Measurements from ENCODE around the gene FBXL4. TPM values are rescaled to one million over a fixed set of nuclear protein-coding genes. Genes with fewer than 3 reads are reported as not detected.
A peak's percentile ranks its signal among the peaks of the same experiment; 100 is the strongest.

Gene FBXL4
- total RNA-seq, 1 donor from 2014 or later, result 14.4 TPM

DNA sequence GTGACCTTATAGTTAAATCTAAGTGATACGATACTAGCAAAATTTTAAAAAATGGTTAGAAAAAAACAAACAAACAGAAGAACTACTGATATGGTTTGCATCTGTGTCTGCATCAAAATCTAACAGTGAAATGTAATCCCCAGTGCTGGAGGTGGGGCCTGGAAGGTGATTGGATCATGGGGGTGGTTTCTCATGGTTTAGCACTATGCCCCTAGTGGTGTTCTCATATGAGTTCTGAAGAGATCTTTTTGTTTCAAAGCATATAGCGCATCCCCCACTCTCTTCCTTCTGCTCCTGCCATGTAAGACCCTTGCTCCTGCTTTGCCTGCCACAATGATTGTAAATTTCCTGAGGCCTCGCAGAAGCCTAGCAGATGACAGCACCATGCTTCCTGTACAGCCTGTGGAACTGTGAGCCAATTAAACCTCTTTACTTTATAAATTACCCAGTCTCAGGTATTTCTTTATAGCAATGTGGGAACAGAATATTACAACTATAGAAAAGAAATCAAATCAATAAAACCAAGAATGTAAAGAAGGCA, 5.4 kb downstream of the FBXL4 start:
- no peaks in the 10 kb centered on the region for H3K27me3 Mint-ChIP-seq (ENCODE audit: low read depth)
- TF ChIP-seq, protein P1, sequence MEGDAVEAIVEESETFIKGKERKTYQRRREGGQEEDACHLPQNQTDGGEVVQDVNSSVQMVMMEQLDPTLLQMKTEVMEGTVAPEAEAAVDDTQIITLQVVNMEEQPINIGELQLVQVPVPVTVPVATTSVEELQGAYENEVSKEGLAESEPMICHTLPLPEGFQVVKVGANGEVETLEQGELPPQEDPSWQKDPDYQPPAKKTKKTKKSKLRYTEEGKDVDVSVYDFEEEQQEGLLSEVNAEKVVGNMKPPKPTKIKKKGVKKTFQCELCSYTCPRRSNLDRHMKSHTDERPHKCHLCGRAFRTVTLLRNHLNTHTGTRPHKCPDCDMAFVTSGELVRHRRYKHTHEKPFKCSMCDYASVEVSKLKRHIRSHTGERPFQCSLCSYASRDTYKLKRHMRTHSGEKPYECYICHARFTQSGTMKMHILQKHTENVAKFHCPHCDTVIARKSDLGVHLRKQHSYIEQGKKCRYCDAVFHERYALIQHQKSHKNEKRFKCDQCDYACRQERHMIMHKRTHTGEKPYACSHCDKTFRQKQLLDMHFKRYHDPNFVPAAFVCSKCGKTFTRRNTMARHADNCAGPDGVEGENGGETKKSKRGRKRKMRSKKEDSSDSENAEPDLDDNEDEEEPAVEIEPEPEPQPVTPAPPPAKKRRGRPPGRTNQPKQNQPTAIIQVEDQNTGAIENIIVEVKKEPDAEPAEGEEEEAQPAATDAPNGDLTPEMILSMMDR (IDR thresholded peaks at IDR 0.05), result peak; percentile 29
- H3K4me3 Mint-ChIP-seq (ENCODE audit: unreplicated experiment), result no peak overlapping the region
- H3K27ac Mint-ChIP-seq (ENCODE audit: unreplicated experiment), result no peak overlapping the region
- DNase-seq (ENCODE audit: low spot score), result no peak
- peaks cover 7% of the 10 kb centered on the region for H3K36me3 Mint-ChIP-seq (ENCODE audit: low read depth)
- peaks cover 27% of the 10 kb centered on the region for H3K9me3 Mint-ChIP-seq (ENCODE audit: low read depth)
- H3K4me1 Mint-ChIP-seq (ENCODE audit: low read depth), result peaks cover 41% of the 10 kb centered on the region

GRCh38 chr6:98941319-98941718, 6.4 kb downstream of the FBXL4 start:
- no peak for DNase-seq (ENCODE audit: low spot score)
- no peaks in the 10 kb centered on the region for H3K27me3 Mint-ChIP-seq (ENCODE audit: low read depth)
- no peak overlapping the region for H3K27ac Mint-ChIP-seq (ENCODE audit: unreplicated experiment)
- no peak overlapping the region for H3K4me3 Mint-ChIP-seq (ENCODE audit: unreplicated experiment)
- peaks cover 32% of the 10 kb centered on the region for H3K4me1 Mint-ChIP-seq (ENCODE audit: low read depth)
- H3K36me3 Mint-ChIP-seq (ENCODE audit: low read depth), result peaks cover 7% of the 10 kb centered on the region
- TF ChIP-seq, protein P1 (IDR thresholded peaks at IDR 0.05), result no peak
- H3K9me3 Mint-ChIP-seq (ENCODE audit: low read depth), result peaks cover 27% of the 10 kb centered on the region

DNA sequence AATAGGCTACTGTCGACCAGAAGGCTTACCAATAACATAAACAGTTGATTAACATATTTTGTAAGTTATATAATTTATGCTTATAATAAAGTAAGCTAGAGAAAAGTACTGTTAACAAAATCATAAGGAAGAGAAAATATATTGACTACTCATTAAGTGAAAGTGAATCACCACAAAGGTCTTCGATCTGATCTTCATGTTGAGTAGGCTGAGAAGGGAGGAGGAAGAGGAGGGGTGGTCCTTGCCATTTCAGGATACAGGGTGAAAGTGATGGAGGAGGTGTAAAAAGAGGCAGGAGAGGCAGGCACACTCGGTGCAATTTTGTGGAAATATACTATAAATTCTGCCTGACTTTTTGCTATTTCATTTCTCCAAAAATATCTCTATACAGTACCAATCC, 10.4 kb downstream of the FBXL4 start:
- peaks cover 13% of the 10 kb centered on the region for H3K4me1 Mint-ChIP-seq (ENCODE audit: low read depth)
- peaks cover 14% of the 10 kb centered on the region for H3K9me3 Mint-ChIP-seq (ENCODE audit: low read depth)
- TF ChIP-seq, protein P1 (IDR thresholded peaks at IDR 0.05), result no peak
- H3K27ac Mint-ChIP-seq (ENCODE audit: unreplicated experiment), result no peak overlapping the region
- no peak for DNase-seq (ENCODE audit: low spot score)
- no peaks in the 10 kb centered on the region for H3K27me3 Mint-ChIP-seq (ENCODE audit: low read depth)
- no peak overlapping the region for H3K4me3 Mint-ChIP-seq (ENCODE audit: unreplicated experiment)
- H3K36me3 Mint-ChIP-seq (ENCODE audit: low read depth), result peaks cover 5% of the 10 kb centered on the region

- Mint-ChIP-seq H3K27ac (ENCODE audit: unreplicated experiment) (no peak overlapping the region), H3K36me3 (ENCODE audit: low read depth) (no peaks in the 10 kb centered on the region), H3K4me1 (ENCODE audit: low read depth) (peaks cover 12% of the 10 kb centered on the region), H3K4me3 (ENCODE audit: unreplicated experiment) (no peak overlapping the region), H3K9me3 (ENCODE audit: low read depth) (no peaks in the 10 kb centered on the region), H3K27me3 (ENCODE audit: low read depth) (no peaks in the 10 kb centered on the region)
- no peak for DNase-seq (ENCODE audit: low spot score)
- TF ChIP-seq, protein P1 (IDR thresholded peaks at IDR 0.05), result no peak
Observed at GRCh38 chr6:98932381-98932780, 15.4 kb downstream of the FBXL4 start.

- DNase-seq (ENCODE audit: low spot score), result no peak
- Mint-ChIP-seq H3K9me3 (ENCODE audit: low read depth) (no peaks in the 10 kb centered on the region), H3K4me1 (ENCODE audit: low read depth) (peaks cover 12% of the 10 kb centered on the region), H3K27me3 (ENCODE audit: low read depth) (no peaks in the 10 kb centered on the region), H3K36me3 (ENCODE audit: low read depth) (no peaks in the 10 kb centered on the region), H3K4me3 (ENCODE audit: unreplicated experiment) (no peak overlapping the region), H3K27ac (ENCODE audit: unreplicated experiment) (no peak overlapping the region)
- TF ChIP-seq, protein P1 (IDR thresholded peaks at IDR 0.05), result no peak
Observed at GRCh38 chr6:98931696-98932095, 16.1 kb downstream of the FBXL4 start.

Data from chondrocyte (in vitro differentiated cells).